ENCODE results near the gene IPO9. TPM values are rescaled to one million over a fixed set of nuclear protein-coding genes. Genes with fewer than 3 reads are reported as not detected.
A peak's percentile ranks its signal among the peaks of the same experiment; 100 is the strongest.
"Not testable (repeated sequence)": the region's sequence is repeated elsewhere in the genome, so short reads cannot be mapped to it uniquely, and the experiment has no call there.

Gene IPO9
- total RNA-seq, 1 donor from 2014 or later = 17.2 TPM

- ATAC-seq (ENCODE audit: poor library complexity) = no peak
- intact Hi-C loops (cut with DNase I) = no loop called here
- no peak for DNase-seq
These were observed 11.5 kb downstream of the IPO9 start for GRCh38 chr1:201840490-201840889.

GRCh38 chr1:201841265-201841912 lies 12.4 kb downstream of the IPO9 start:
- intact Hi-C loops (cut with DNase I) = no loop called here
- ATAC-seq (ENCODE audit: poor library complexity) (no peak), DNase-seq (no peak)

GRCh38 chr1:201842472-201843027 lies 13.6 kb downstream of the IPO9 start:
- intact Hi-C loops (cut with DNase I) = no loop called here
- no peak for DNase-seq
- ATAC-seq (ENCODE audit: poor library complexity) = no peak

GRCh38 chr1:201845331-201846083 lies 16.6 kb downstream of the IPO9 start:
- no peak for ATAC-seq (ENCODE audit: poor library complexity)
- intact Hi-C loops (cut with DNase I) = no loop called here
- DNase-seq = no peak

DNA sequence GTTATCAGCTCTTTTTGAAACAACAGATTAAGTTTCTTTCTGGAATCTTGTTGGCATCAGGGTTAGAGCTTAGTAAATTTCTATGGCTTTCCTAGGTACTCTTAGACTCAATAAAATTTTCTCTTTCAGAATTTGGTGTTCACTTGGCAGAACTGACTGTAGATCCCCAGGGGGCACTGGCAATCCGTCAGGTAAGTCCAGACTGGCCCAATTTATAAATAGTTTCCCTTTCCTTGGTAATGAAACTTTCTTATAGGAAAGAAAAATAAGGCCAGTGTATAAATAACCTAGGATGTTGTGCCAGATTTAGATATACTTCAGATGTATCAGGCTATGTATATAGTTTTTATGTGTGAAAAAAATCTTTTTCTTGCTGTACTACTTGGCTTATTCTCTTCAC lies 18.2 kb downstream of the IPO9 start:
- ATAC-seq (ENCODE audit: poor library complexity) (no peak), DNase-seq (no peak)
- intact Hi-C loops (cut with DNase I) = no loop called here

GRCh38 chr1:201848230-201848629 lies 19.3 kb downstream of the IPO9 start:
- intact Hi-C loops (cut with DNase I) = no loop called here
- no peak for DNase-seq
- ATAC-seq (ENCODE audit: poor library complexity) = no peak

GRCh38 chr1:201849372-201850052 lies 20.6 kb downstream of the IPO9 start:
- DNase-seq (no peak), ATAC-seq (ENCODE audit: poor library complexity) (no peak)
- intact Hi-C loops (cut with DNase I) = no loop called here

- intact Hi-C loops (cut with DNase I) = no loop called here
- no peak for DNase-seq
- peak; percentile 65 for ATAC-seq (ENCODE audit: poor library complexity)
These were observed 21.1 kb downstream of the IPO9 start for GRCh38 chr1:201850053-201850397.

DNA sequence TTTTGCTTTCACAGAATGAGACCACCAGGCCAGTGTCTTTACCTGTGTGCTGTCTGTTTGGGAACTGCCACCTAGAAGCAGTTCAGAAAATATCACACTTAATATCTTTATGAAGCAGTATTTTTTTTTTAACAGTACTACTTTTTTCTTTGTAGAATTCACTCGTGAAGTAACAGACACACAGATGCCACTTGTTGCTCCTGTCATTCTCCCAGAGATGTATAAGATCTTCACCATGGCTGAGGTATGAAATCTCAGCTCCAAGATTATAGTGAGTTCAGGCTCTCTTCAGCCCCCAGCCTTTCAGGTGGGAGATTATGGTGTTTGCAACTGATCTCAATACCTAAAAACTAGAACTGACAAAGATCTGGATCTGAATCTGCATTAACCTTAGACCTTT lies 23.0 kb downstream of the IPO9 start:
- no peak for ATAC-seq (ENCODE audit: poor library complexity)
- intact Hi-C loops (cut with DNase I) = no loop called here

GRCh38 chr1:201856722-201857121 lies 27.8 kb downstream of the IPO9 start:
- ATAC-seq (ENCODE audit: poor library complexity); intact Hi-C loops (cut with DNase I); DNase-seq: not testable (repeated sequence)

More for the DNA sequence above, 23.0 kb downstream of the IPO9 start:
- DNase-seq = no peak

GRCh38 chr1:201859424-201859823 lies 30.5 kb downstream of the IPO9 start:
- intact Hi-C loops (cut with DNase I) = no loop called here
- no peak for DNase-seq
- ATAC-seq (ENCODE audit: poor library complexity) = no peak

DNA sequence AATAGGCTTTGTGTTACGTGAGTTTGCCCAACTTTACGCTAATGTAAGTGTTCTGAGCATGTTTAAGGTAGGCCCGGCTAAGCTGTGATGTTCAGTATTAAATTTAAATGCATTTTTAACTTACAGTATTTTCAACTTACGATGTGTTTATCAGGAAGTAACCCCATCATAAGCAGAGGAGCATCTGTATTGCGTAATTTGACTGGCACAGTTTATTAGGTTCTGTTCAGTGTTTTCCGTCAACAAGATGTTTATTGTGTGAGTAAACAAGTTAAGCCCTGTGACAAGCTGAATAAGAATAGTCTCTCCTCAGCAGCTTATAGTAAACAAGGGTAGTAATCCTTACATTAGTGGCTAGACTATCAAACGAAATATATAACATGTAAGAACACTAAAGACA lies 32.5 kb downstream of the IPO9 start:
- intact Hi-C loops (cut with DNase I) = no loop called here
- DNase-seq (no peak), ATAC-seq (ENCODE audit: poor library complexity) (no peak)

GRCh38 chr1:201870397-201870796 lies 41.4 kb downstream of the IPO9 start:
- no peak for DNase-seq
- no peak for ATAC-seq (ENCODE audit: poor library complexity)
- intact Hi-C loops (cut with DNase I) = no loop called here

- DNase-seq (no peak), ATAC-seq (ENCODE audit: poor library complexity) (no peak)
- intact Hi-C loops (cut with DNase I) = loop anchor here (5.0 kb wide), 1 partner anchor 98 kb away; no protein-coding TSS in a partner anchor
These were observed 45.7 kb downstream of the IPO9 start for GRCh38 chr1:201874672-201875071.

DNA sequence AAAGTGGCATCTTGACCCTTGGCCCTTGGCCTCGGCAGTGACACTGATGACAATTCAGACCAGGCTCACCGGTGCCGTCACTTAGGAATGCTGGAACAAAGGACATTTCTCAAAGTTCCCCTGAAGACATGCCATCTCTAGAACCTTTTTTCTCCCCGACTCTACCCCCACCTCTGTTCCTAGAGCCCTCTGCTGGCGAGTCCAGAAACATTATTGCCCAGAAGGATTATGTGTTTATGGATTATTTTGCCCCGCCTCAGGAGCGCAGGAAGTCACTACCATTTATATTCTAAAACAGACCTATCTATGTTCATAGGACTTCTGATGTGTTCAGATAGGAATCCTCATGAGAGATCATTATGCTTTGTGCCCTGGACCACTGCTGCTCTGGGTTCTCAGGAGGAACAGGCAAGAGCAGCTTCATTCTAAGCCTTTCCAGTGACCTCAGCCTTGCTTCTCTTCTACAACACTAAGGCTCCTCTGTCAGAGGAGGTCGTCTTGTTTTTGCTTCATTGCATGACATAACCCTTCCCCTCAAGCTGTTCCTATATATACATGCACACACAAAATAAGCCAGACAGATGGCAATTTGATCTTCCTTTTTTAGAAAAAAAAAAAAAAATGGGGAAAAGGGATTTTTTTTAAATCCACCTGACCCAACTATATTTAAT lies 47.3 kb downstream of the IPO9 start:
- intact Hi-C loops (cut with DNase I) = loop anchor here (5.0 kb wide), 1 partner anchor 96 kb away; no protein-coding TSS in a partner anchor
- DNase-seq = no peak
- no peak for ATAC-seq (ENCODE audit: poor library complexity)

GRCh38 chr1:201877877-201878401 lies 49.0 kb downstream of the IPO9 start:
- intact Hi-C loops (cut with DNase I) = loop anchor here (5.0 kb wide), 1 partner anchor 94 kb away; no protein-coding TSS in a partner anchor
- DNase-seq = no peak
- ATAC-seq (ENCODE audit: poor library complexity) = peak; percentile 78

DNA sequence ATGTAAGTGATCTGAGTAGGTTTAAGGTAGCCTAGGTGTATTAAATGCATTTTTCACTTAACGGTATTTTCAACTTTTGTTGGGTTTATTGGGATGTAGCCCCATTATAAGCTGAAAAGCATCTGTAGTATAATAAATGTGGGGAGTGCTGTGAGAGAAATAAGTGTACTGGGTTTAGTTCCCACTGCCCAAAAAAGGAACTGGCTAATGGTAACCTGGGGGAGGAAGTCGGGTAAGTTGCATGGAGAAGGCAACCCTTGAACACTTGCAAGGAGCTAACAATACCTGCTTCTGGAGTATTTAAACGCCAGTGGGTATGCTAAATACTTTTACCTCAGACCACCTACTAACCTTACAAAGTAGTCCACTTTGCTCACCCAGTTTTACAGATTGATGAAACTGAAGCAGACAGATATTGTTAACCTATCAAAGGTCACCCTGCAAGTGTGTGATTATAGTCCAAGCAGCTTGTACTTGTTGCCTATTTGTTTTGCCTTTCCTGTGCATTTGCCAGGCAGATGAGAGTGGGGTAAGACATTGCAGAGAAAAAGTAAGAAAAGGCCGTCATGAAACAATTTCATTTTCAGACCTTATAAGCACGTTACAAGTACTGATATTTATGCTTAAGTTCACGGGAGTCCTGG lies 52.1 kb downstream of the IPO9 start:
- intact Hi-C loops (cut with DNase I) = no loop called here
- DNase-seq (no peak), ATAC-seq (ENCODE audit: poor library complexity) (no peak)

DNA sequence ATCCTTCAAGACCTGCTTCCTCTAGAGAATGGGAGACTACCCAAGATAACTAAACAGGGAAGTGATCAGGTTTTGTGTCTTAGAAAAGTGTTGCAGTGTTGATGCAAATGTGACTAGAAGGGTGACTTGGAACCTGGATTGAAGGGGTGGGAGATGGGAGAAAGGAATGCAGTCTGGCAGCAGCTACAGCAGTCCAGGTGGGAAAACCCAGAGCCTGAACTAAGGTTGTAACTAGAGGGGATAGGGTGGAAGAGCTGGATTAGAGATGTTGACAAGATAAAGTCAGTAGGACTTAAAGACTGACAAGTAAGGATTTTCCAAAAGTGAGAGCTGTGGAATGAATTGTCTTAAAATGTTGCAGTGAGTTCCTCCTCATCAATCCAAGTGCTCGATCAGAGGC lies 52.7 kb downstream of the IPO9 start:
- ATAC-seq (ENCODE audit: poor library complexity) (no peak), DNase-seq (no peak)
- intact Hi-C loops (cut with DNase I) = no loop called here
